GM12865 (cell line): ENCODE data around the gene EMP3.

ENCODE experiments used
- DNase-seq: peaks from one replicate; pipeline ENCODE4 v3.0.0; 2010; ENCODE audit warnings: low read depth
- H3K4me3 ChIP-seq: 2 replicates; pipeline ENCODE4 v1.5.1; 2011; ENCODE audit warnings: mild to moderate bottlenecking, low read depth, low read length, control low read depth
- CTCF ChIP-seq: IDR thresholded peaks from 2 replicates; pipeline ENCODE4 v1.5.1; 2011; ENCODE audit warnings: low read length, control low read depth, low read depth, inconsistent platforms; ENCODE audit not compliant: insufficient read depth; ENCODE audit errors: missing control alignments

Gene EMP3

GRCh38 chr19:48292798-48293197, 32.6 kb upstream of the EMP3 start:
- no peak overlapping the region for H3K4me3 ChIP-seq
- DNase-seq: no peak

GRCh38 chr19:48295458-48295857, 29.9 kb upstream of the EMP3 start:
- H3K4me3 ChIP-seq: no peak overlapping the region
- no peak for TF ChIP-seq CTCF
- no peak for DNase-seq

More at GRCh38 chr19:48292798-48293197, 32.6 kb upstream of the EMP3 start:
- TF ChIP-seq CTCF: no peak

GRCh38 chr19:48296963-48297734, 28.2 kb upstream of the EMP3 start:
- TF ChIP-seq CTCF: no peak
- H3K4me3 ChIP-seq: no peak overlapping the region
- no peak for DNase-seq

GRCh38 chr19:48297975-48298374, 27.4 kb upstream of the EMP3 start:
- no peak for TF ChIP-seq CTCF
- no peak overlapping the region for H3K4me3 ChIP-seq
- DNase-seq: no peak

GRCh38 chr19:48301886-48302599, 23.3 kb upstream of the EMP3 start:
- no peak for DNase-seq
- no peak for TF ChIP-seq CTCF
- no peak overlapping the region for H3K4me3 ChIP-seq

GRCh38 chr19:48302600-48302959, 22.8 kb upstream of the EMP3 start:
- no peak for TF ChIP-seq CTCF
- H3K4me3 ChIP-seq: no peak overlapping the region
- no peak for DNase-seq

- TF ChIP-seq CTCF: no peak
- DNase-seq: no peak
- no peak overlapping the region for H3K4me3 ChIP-seq
These were observed 22.0 kb upstream of the EMP3 start for GRCh38 chr19:48303367-48303766.
